ENCODE data around the gene NDC80.
"Not testable (repeated sequence)": the region's sequence is repeated elsewhere in the genome, so short reads cannot be mapped to it uniquely, and the experiment has no call there.

NDC80 gene

GRCh38 chr18:2629003-2629402 is 57.6 kb downstream of the NDC80 start:
- no peak for DNase-seq

- DNase-seq, result no peak
Observed at GRCh38 chr18:2635586-2635985, 64.2 kb downstream of the NDC80 start.

GRCh38 chr18:2636126-2636631 is 64.8 kb downstream of the NDC80 start:
- no peak for DNase-seq

GRCh38 chr18:2641638-2642037 is 70.3 kb downstream of the NDC80 start:
- no peak for DNase-seq

- no peak for DNase-seq
Observed at GRCh38 chr18:2642771-2643170, 71.4 kb downstream of the NDC80 start.

- DNase-seq, result no peak
Observed at GRCh38 chr18:2644535-2644934, 73.2 kb downstream of the NDC80 start.

GRCh38 chr18:2651981-2652380 is 80.6 kb downstream of the NDC80 start:
- no peak for DNase-seq

GRCh38 chr18:2653467-2653866 is 82.1 kb downstream of the NDC80 start:
- no peak for DNase-seq

- no peak for DNase-seq
Observed at GRCh38 chr18:2654169-2654927, 83.0 kb downstream of the NDC80 start.

- DNase-seq, result no peak
Observed at GRCh38 chr18:2654928-2655177, 83.5 kb downstream of the NDC80 start.

GRCh38 chr18:2655178-2655953 is 84.0 kb downstream of the NDC80 start, which contains the start of gene SMCHD1:
Gene SMCHD1, plus strand, starts transcription at chr18:2655726. Its CDS starts 350 bp downstream, at chr18:2656076.
- peak; percentile 67 for DNase-seq

GRCh38 chr18:2655954-2656236 is 84.5 kb downstream of the NDC80 start:
- no peak for DNase-seq

GRCh38 chr18:2656237-2656980 is 85.1 kb downstream of the NDC80 start:
- DNase-seq, result no peak

- DNase-seq, result no peak
Observed at GRCh38 chr18:2656981-2657512, 85.7 kb downstream of the NDC80 start.

- no peak for DNase-seq
Observed at GRCh38 chr18:2657788-2658458, 86.6 kb downstream of the NDC80 start.

GRCh38 chr18:2660849-2661248 is 89.5 kb downstream of the NDC80 start:
- DNase-seq, result not testable (repeated sequence)

GRCh38 chr18:2662288-2662687 is 90.9 kb downstream of the NDC80 start:
- DNase-seq, result not testable (repeated sequence)

- DNase-seq, result no peak
Observed at GRCh38 chr18:2662990-2663389, 91.6 kb downstream of the NDC80 start.
